HEK293 (cell line): ENCODE measurements around the gene KLF4.

Experiments used
- CTCF ChIA-PET: fragments of 350-600 bp; formaldehyde crosslinking; extraction: SDS; loops from one replicate; lab custom pipeline; 2021; ENCODE audit warnings: antibody characterized with exemption; lab: Yijun Ruan, JAX
- POLR2A ChIA-PET: fragments of 300-600 bp; formaldehyde crosslinking; extraction: SDS; loops from one replicate; lab custom pipeline; 2020; ENCODE audit warnings: antibody characterized with exemption, inconsistent platforms; lab: Yijun Ruan, JAX
- H3K27ac ChIP-seq: fragments of 200-500 bp; sonication (Bioruptor generic); 2 replicates; pipeline ENCODE4 v1.5.1; 2014; ENCODE audit warnings: low read depth, low read length, control low read depth, inconsistent platforms; ENCODE audit errors: extremely low read depth
- H3K36me3 ChIP-seq, 2 experiments: fragments of 200-500 bp in 1 of 2; sonication (Bioruptor generic) in 1 of 2; 1 replicate in 1 of 2; 2 replicates in 1 of 2; pipeline ENCODE4 v1.5.1; 2014 to 2017; ENCODE audit warnings: inconsistent platforms in 2 of 2, low read length in 2 of 2; ENCODE audit not compliant: control insufficient read depth in 2 of 2, insufficient read depth in 1 of 2
- H3K4me1 ChIP-seq: fragments of 200-500 bp; sonication (Bioruptor generic); 2 replicates; pipeline ENCODE4 v1.5.1; 2014; ENCODE audit warnings: mild to moderate bottlenecking, low read length, inconsistent platforms; ENCODE audit not compliant: control insufficient read depth, insufficient read depth
- H3K4me3 ChIP-seq: 2 replicates; pipeline ENCODE4 v1.5.1; 2011; ENCODE audit warnings: low read depth, mild to moderate bottlenecking, control low read depth, low read length, moderate library complexity
- H3K9me3 ChIP-seq: fragments of 200-500 bp; sonication (Bioruptor generic); 2 replicates; pipeline ENCODE4 v1.5.1; 2014; ENCODE audit warnings: low read depth, low read length, inconsistent platforms; ENCODE audit not compliant: control insufficient read depth, insufficient read depth
- HOXD13 ChIP-seq: sonication (generic); formaldehyde crosslinking; IDR thresholded peaks from 2 replicates; pipeline ENCODE4 v1.8.0; 2022; ENCODE audit warnings: missing genetic modification reagents, borderline replicate concordance
- KLF1 ChIP-seq: fragments of 450-650 bp; formaldehyde crosslinking; IDR thresholded peaks from 2 replicates; pipeline ENCODE4 v1.5.1; 2016; ENCODE audit warnings: missing biosample characterization, missing genetic modification characterization
- KLF8 ChIP-seq: fragments of 450-650 bp; formaldehyde crosslinking; IDR thresholded peaks from 2 replicates; pipeline ENCODE4 v1.5.1; 2016; ENCODE audit warnings: missing biosample characterization, missing genetic modification characterization
- KLF9 ChIP-seq: fragments of 450-650 bp; formaldehyde crosslinking; IDR thresholded peaks from 2 replicates; pipeline ENCODE4 v1.5.1; 2016; ENCODE audit warnings: missing biosample characterization, missing genetic modification characterization, low read depth
- OVOL3 ChIP-seq: fragments of 450-650 bp; formaldehyde crosslinking; IDR thresholded peaks from 2 replicates; pipeline ENCODE4 v1.5.1; 2016; ENCODE audit warnings: missing biosample characterization, missing genetic modification characterization
- TCF7L2 ChIP-seq: IDR thresholded peaks from 2 replicates; pipeline ENCODE4 v1.6.1; 2011; ENCODE audit warnings: low read depth, mild to moderate bottlenecking, inconsistent platforms, low read length, moderate library complexity, borderline replicate concordance
- ZFHX2 ChIP-seq: fragments of 450-650 bp; formaldehyde crosslinking; conservative IDR thresholded peaks from 2 replicates; pipeline ENCODE4 v1.5.1; 2016; ENCODE audit warnings: missing biosample characterization, missing genetic modification characterization
- ZNF132 ChIP-seq: fragments of 450-650 bp; formaldehyde crosslinking; IDR thresholded peaks from 2 replicates; pipeline ENCODE4 v1.5.1; 2017; ENCODE audit warnings: missing biosample characterization, missing genetic modification characterization, borderline replicate concordance
- ZNF184 ChIP-seq: fragments of 450-650 bp; IDR thresholded peaks from 2 replicates; pipeline ENCODE4 v1.5.1; 2018; ENCODE audit warnings: missing biosample characterization, mild to moderate bottlenecking, missing genetic modification characterization
- ZNF274 ChIP-seq, 2 experiments: fragments of 200-500 bp in 1 of 2; fragments of 450-650 bp in 1 of 2; sonication (Bioruptor generic) in 1 of 2; formaldehyde crosslinking in 1 of 2; IDR thresholded peaks; 2 replicates each; pipeline versions ENCODE4 v1.5.1 to v1.6.1; 2014 to 2016; ENCODE audit warnings: borderline replicate concordance in 1 of 2, inconsistent platforms in 1 of 2, low read length in 1 of 2, missing biosample characterization in 1 of 2, missing genetic modification characterization in 1 of 2
- ZNF335 ChIP-seq: fragments of 450-650 bp; formaldehyde crosslinking; conservative IDR thresholded peaks from 2 replicates; pipeline ENCODE4 v1.5.1; 2016; ENCODE audit warnings: missing biosample characterization, missing genetic modification characterization
- ZNF571 ChIP-seq: fragments of 450-650 bp; formaldehyde crosslinking; IDR thresholded peaks from 2 replicates; pipeline ENCODE4 v1.5.0; 2017; ENCODE audit warnings: missing biosample characterization, missing genetic modification characterization
- ZNF596 ChIP-seq: fragments of 450-650 bp; IDR thresholded peaks from 2 replicates; pipeline ENCODE4 v1.5.0; 2018; ENCODE audit warnings: missing biosample characterization, mild to moderate bottlenecking, missing genetic modification characterization, moderate library complexity
- ZNF654 ChIP-seq: fragments of 450-650 bp; formaldehyde crosslinking; IDR thresholded peaks from 2 replicates; pipeline ENCODE4 v1.5.1; 2016; ENCODE audit warnings: low read depth, missing biosample characterization, missing genetic modification characterization
- ZNF777 ChIP-seq: fragments of 450-650 bp; formaldehyde crosslinking; IDR thresholded peaks from 2 replicates; pipeline ENCODE4 v1.5.1; 2017; ENCODE audit warnings: missing biosample characterization, missing genetic modification characterization, borderline replicate concordance
- TF ChIP-seq, protein P1 (sequence below): fragments of 450-650 bp; formaldehyde crosslinking; IDR thresholded peaks from 2 replicates; pipeline ENCODE4 v1.5.1; 2016; ENCODE audit warnings: missing biosample characterization, missing genetic modification characterization, borderline replicate concordance
- TF ChIP-seq, protein P2 (sequence below): fragments of 450-650 bp; IDR thresholded peaks from 2 replicates; pipeline ENCODE4 v1.5.1; 2018; ENCODE audit warnings: missing biosample characterization, missing genetic modification characterization
- TF ChIP-seq, protein P3 (sequence below): fragments of 450-650 bp; formaldehyde crosslinking; IDR thresholded peaks from 2 replicates; pipeline ENCODE4 v1.5.1; 2017; ENCODE audit warnings: missing biosample characterization, mild to moderate bottlenecking, missing genetic modification characterization, moderate library complexity
- TF ChIP-seq, protein P4 (sequence below): fragments of 450-650 bp; formaldehyde crosslinking; IDR thresholded peaks from 2 replicates; pipeline ENCODE4 v1.5.0; 2017; ENCODE audit warnings: missing biosample characterization, missing genetic modification characterization, borderline replicate concordance
- TF ChIP-seq, protein P5 (sequence below): fragments of 450-650 bp; formaldehyde crosslinking; IDR thresholded peaks from 2 replicates; pipeline ENCODE4 v1.5.1; 2016; ENCODE audit warnings: missing biosample characterization, missing genetic modification characterization

Gene KLF4

DNA sequence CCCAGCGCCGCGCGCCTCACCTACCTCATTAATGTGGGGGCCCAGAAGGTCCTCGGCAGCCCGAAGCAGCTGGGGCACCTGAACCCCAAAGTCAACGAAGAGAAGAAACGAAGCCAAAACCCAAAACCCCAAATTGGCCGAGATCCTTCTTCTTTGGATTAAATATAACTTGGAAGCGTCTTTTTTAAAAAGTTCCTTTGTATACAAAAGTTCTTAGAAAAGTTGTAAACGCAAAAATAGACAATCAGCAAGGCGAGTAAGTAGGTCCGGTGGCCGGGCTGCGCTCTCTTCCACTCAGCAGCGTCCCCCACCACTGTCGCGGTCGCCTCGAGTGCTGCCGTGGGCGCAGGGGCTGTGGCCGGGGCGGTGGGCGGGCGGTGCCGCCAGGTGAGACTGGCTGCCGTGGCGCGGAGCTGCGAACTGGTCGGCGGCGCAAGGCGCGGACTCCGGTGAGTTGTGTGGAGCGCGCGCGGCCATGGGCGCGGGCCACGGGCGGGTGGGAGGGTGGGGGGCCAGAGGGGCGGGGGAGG lies 360 bp downstream of the KLF4 start:
- Histone ChIP-seq H3K27ac (peak overlapping the region; percentile 57; the same call in 1 of the 2 replicates), H3K4me1 (no peaks in the 10 kb centered on the region), H3K9me3 (no peaks in the 10 kb centered on the region), H3K4me3 (peak overlapping the region; percentile 51), H3K36me3 (peaks cover 0 to 33% of the 10 kb centered on the region in 2 experiments; a peak in 1 of 3 replicates)
- ChIA-PET POLR2A (interaction anchor here (0.5 to 1.3 kb wide), 7 partner anchors 14 to 800 kb away, joined by 3 to 5 read pairs (median 3); no protein-coding TSS in a partner anchor), CTCF (interaction anchor here (1.0 to 1.2 kb wide), 2 partner anchors 783 to 1077 kb away, joined by 3 read pairs; no protein-coding TSS in a partner anchor)
- TF ChIP-seq, protein P1, sequence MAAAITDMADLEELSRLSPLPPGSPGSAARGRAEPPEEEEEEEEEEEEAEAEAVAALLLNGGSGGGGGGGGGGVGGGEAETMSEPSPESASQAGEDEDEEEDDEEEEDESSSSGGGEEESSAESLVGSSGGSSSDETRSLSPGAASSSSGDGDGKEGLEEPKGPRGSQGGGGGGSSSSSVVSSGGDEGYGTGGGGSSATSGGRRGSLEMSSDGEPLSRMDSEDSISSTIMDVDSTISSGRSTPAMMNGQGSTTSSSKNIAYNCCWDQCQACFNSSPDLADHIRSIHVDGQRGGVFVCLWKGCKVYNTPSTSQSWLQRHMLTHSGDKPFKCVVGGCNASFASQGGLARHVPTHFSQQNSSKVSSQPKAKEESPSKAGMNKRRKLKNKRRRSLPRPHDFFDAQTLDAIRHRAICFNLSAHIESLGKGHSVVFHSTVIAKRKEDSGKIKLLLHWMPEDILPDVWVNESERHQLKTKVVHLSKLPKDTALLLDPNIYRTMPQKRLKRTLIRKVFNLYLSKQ (tag by site-specific recombination): no peak
- TF ChIP-seq ZNF596 (tag by site-specific recombination) (no peak), ZNF335 (tag by site-specific recombination) (peak; percentile 48; the same call in 1 of the 2 replicates), KLF9 (no peak), ZNF777 (tag by site-specific recombination) (no peak), ZNF184 (tag by site-specific recombination) (no peak), ZNF571 (tag by site-specific recombination) (no peak), TCF7L2 (no peak), ZFHX2 (tag by site-specific recombination) (peak; percentile 34; the same call in 1 of the 2 replicates), HOXD13 (CRISPR knock-in tag) (no peak), ZNF654 (tag by site-specific recombination) (no peak), KLF1 (tag by site-specific recombination) (0 out of 2 replicates have a peak, but pooled peaks have one; percentile 1), OVOL3 (tag by site-specific recombination) (no peak), ZNF132 (no peak), ZNF274 (IDR thresholded peaks at IDR 0.05; ENCODE audit: low read length) (no peak), ZNF274 (tag by site-specific recombination; IDR thresholded peaks at IDR 0.05; ENCODE audit: borderline replicate concordance) (no peak), KLF8 (tag by site-specific recombination) (no peak)
- TF ChIP-seq, protein P2, sequence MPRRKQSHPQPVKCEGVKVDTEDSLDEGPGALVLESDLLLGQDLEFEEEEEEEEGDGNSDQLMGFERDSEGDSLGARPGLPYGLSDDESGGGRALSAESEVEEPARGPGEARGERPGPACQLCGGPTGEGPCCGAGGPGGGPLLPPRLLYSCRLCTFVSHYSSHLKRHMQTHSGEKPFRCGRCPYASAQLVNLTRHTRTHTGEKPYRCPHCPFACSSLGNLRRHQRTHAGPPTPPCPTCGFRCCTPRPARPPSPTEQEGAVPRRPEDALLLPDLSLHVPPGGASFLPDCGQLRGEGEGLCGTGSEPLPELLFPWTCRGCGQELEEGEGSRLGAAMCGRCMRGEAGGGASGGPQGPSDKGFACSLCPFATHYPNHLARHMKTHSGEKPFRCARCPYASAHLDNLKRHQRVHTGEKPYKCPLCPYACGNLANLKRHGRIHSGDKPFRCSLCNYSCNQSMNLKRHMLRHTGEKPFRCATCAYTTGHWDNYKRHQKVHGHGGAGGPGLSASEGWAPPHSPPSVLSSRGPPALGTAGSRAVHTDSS: no peak
- TF ChIP-seq, protein P3, sequence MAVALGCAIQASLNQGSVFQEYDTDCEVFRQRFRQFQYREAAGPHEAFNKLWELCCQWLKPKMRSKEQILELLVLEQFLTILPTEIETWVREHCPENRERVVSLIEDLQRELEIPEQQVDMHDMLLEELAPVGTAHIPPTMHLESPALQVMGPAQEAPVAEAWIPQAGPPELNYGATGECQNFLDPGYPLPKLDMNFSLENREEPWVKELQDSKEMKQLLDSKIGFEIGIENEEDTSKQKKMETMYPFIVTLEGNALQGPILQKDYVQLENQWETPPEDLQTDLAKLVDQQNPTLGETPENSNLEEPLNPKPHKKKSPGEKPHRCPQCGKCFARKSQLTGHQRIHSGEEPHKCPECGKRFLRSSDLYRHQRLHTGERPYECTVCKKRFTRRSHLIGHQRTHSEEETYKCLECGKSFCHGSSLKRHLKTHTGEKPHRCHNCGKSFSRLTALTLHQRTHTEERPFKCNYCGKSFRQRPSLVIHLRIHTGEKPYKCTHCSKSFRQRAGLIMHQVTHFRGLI (tag by site-specific recombination): no peak
- TF ChIP-seq, protein P4, sequence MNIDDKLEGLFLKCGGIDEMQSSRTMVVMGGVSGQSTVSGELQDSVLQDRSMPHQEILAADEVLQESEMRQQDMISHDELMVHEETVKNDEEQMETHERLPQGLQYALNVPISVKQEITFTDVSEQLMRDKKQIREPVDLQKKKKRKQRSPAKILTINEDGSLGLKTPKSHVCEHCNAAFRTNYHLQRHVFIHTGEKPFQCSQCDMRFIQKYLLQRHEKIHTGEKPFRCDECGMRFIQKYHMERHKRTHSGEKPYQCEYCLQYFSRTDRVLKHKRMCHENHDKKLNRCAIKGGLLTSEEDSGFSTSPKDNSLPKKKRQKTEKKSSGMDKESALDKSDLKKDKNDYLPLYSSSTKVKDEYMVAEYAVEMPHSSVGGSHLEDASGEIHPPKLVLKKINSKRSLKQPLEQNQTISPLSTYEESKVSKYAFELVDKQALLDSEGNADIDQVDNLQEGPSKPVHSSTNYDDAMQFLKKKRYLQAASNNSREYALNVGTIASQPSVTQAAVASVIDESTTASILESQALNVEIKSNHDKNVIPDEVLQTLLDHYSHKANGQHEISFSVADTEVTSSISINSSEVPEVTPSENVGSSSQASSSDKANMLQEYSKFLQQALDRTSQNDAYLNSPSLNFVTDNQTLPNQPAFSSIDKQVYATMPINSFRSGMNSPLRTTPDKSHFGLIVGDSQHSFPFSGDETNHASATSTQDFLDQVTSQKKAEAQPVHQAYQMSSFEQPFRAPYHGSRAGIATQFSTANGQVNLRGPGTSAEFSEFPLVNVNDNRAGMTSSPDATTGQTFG (tag by site-specific recombination): no peak
- TF ChIP-seq, protein P5, sequence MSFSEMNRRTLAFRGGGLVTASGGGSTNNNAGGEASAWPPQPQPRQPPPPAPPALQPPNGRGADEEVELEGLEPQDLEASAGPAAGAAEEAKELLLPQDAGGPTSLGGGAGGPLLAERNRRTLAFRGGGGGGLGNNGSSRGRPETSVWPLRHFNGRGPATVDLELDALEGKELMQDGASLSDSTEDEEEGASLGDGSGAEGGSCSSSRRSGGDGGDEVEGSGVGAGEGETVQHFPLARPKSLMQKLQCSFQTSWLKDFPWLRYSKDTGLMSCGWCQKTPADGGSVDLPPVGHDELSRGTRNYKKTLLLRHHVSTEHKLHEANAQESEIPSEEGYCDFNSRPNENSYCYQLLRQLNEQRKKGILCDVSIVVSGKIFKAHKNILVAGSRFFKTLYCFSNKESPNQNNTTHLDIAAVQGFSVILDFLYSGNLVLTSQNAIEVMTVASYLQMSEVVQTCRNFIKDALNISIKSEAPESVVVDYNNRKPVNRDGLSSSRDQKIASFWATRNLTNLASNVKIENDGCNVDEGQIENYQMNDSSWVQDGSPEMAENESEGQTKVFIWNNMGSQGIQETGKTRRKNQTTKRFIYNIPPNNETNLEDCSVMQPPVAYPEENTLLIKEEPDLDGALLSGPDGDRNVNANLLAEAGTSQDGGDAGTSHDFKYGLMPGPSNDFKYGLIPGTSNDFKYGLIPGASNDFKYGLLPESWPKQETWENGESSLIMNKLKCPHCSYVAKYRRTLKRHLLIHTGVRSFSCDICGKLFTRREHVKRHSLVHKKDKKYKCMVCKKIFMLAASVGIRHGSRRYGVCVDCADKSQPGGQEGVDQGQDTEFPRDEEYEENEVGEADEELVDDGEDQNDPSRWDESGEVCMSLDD (tag by site-specific recombination): 0 out of 2 replicates have a peak, but pooled peaks have one; percentile 10
